Mesendoderm (in vitro differentiated cells): Measurements from ENCODE around the gene PPP1R7.

ENCODE experiments used
- DNase-seq: peaks from one replicate; pipeline ENCODE4 v3.0.0; 2013
- H2AK5ac ChIP-seq: 2 replicates; pipeline ENCODE4 v1.6.1; 2013; ENCODE audit warnings: low read length, inconsistent platforms
- H2BK120ac ChIP-seq: 2 replicates; pipeline ENCODE4 v1.6.1; 2013; ENCODE audit warnings: low read depth, mild to moderate bottlenecking, low read length, moderate library complexity, mixed read lengths
- H2BK15ac ChIP-seq: replicated peaks from 2 replicates; pipeline ENCODE4 v1.6.1; 2013; ENCODE audit warnings: low read depth, mild to moderate bottlenecking, moderate library complexity
- H2BK5ac ChIP-seq: 2 replicates; pipeline ENCODE4 v1.6.1; 2013; ENCODE audit warnings: low read length, inconsistent platforms
- H3K18ac ChIP-seq: 2 replicates; pipeline ENCODE4 v1.6.1; 2013; ENCODE audit warnings: mild to moderate bottlenecking, low read length, mixed read lengths
- H3K23ac ChIP-seq: one replicate; pipeline ENCODE4 v1.6.1; 2013; ENCODE audit warnings: low read length
- H3K27ac ChIP-seq: 2 replicates; pipeline ENCODE4 v1.5.1; 2013; ENCODE audit warnings: low read depth, mild to moderate bottlenecking, inconsistent platforms, low read length, moderate library complexity
- H3K27me3 ChIP-seq: 2 replicates; pipeline ENCODE4 v1.6.1; 2013; ENCODE audit warnings: low read length, control low read depth, mild to moderate bottlenecking, inconsistent platforms; ENCODE audit not compliant: insufficient read depth, poor library complexity
- H3K36me3 ChIP-seq: 2 replicates; pipeline ENCODE4 v1.6.1; 2013; ENCODE audit warnings: low read length, inconsistent platforms; ENCODE audit not compliant: control insufficient read depth, insufficient read depth
- H3K4ac ChIP-seq: one replicate; pipeline ENCODE4 v1.6.1; 2013; ENCODE audit warnings: low read depth, mild to moderate bottlenecking, low read length, moderate library complexity
- H3K4me1 ChIP-seq: 2 replicates; pipeline ENCODE4 v1.6.1; 2013; ENCODE audit warnings: low read depth, low read length, inconsistent platforms; ENCODE audit not compliant: control insufficient read depth
- H3K4me2 ChIP-seq: 2 replicates; pipeline ENCODE4 v1.6.1; 2013; ENCODE audit warnings: low read length
- H3K4me3 ChIP-seq: 2 replicates; pipeline ENCODE4 v1.5.1; 2013; ENCODE audit warnings: mild to moderate bottlenecking, low read length
- H3K56ac ChIP-seq: one replicate; pipeline ENCODE4 v1.6.1; 2013; ENCODE audit warnings: low read length
- H3K79me1 ChIP-seq: 2 replicates; pipeline ENCODE4 v1.6.1; 2013; ENCODE audit warnings: low read length, inconsistent platforms
- H3K79me2 ChIP-seq: 2 replicates; pipeline ENCODE4 v1.6.1; 2013; ENCODE audit warnings: mild to moderate bottlenecking, low read length; ENCODE audit not compliant: control insufficient read depth, insufficient read depth
- H3K9ac ChIP-seq: 2 replicates; pipeline ENCODE4 v1.6.1; 2013; ENCODE audit warnings: low read length, inconsistent platforms
- H4K5ac ChIP-seq: one replicate; pipeline ENCODE4 v1.6.1; 2013; ENCODE audit warnings: low read length
- H4K8ac ChIP-seq: one replicate; pipeline ENCODE4 v1.6.1; 2013; ENCODE audit warnings: low read depth, mild to moderate bottlenecking, control low read depth, low read length, moderate library complexity
- WGBS: extraction: QIAGEN DNeasy Blood & Tissue Kit; methylation state at CpG from one replicate; pipeline ENCODE4 v1.1.7; 2013; ENCODE audit warnings: low lambda C conversion rate, missing lambda C conversion rate; ENCODE audit not compliant: insufficient coverage; ENCODE audit errors: extremely low coverage; 5-methylcytosine and 5-hydroxymethylcytosine counted together

PPP1R7 gene

DNA sequence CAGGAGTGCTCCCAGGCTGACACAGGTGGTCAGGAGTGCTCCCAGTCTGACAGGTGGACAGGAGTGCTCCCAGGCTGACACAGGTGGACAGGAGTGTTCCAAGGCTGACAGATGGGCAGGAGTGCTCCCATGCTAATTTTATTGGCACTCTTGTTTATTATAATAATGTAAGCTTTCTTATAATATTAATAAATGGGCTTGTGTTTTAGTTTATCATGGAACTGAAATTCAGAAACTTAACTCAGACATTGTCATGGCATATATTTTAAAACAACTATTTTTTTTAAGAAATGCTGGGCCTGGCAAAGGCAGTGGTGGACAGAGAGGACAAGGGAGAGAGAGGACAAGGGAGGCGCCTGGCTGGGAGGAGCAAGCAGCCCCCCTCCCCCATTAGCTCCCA lies 56.9 kb downstream of the PPP1R7 start:
- Histone ChIP-seq H3K27me3 (no peaks in the 10 kb centered on the region), H3K56ac (no peak overlapping the region), H3K23ac (no peak overlapping the region), H2AK5ac (no peak overlapping the region), H3K4me3 (no peak overlapping the region), H2BK5ac (no peak overlapping the region), H2BK120ac (no peak overlapping the region), H4K5ac (no peak overlapping the region), H3K9ac (no peak overlapping the region), H4K8ac (no peak overlapping the region), H3K79me2 (no peaks in the 10 kb centered on the region), H3K79me1 (no peaks in the 10 kb centered on the region), H3K4me1 (no peaks in the 10 kb centered on the region), H3K27ac (no peak overlapping the region), H2BK15ac (no peak overlapping the region), H3K36me3 (no peaks in the 10 kb centered on the region), H3K4me2 (no peak overlapping the region), H3K18ac (no peak overlapping the region), H3K4ac (no peak overlapping the region)
- WGBS, result no CpG with 5 or more reads among the region's 1 CpG
- DNase-seq, result no peak

DNA sequence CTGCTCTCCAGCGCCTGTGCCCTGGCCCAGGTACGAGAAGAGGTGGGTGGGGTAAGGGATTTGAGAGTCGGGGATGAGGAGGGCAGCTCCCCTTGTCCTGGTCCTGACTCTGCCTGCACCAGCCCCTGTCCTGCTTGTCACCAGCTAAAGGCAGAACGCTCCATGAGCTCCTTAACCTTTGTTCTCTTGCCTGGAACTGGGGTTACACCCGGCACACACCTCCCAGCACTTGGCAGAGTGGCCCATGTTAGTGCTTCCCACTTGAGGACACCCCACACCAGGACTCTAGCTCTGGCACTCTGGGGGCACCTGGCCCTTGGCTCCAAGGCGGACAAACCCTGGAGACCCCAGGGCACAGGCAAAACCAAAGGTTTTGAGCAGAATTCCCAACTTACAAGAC lies 57.4 kb downstream of the PPP1R7 start:
- no peak for DNase-seq
- Histone ChIP-seq H3K23ac (no peak overlapping the region), H3K27ac (no peak overlapping the region), H3K27me3 (no peaks in the 10 kb centered on the region), H3K4me2 (no peak overlapping the region), H3K4me1 (no peaks in the 10 kb centered on the region), H3K56ac (no peak overlapping the region), H3K9ac (no peak overlapping the region), H4K8ac (no peak overlapping the region), H3K36me3 (no peaks in the 10 kb centered on the region), H2AK5ac (no peak overlapping the region), H2BK120ac (no peak overlapping the region), H3K18ac (no peak overlapping the region), H4K5ac (no peak overlapping the region), H3K79me1 (no peaks in the 10 kb centered on the region), H3K4me3 (no peak overlapping the region), H2BK5ac (no peak overlapping the region), H3K4ac (no peak overlapping the region), H3K79me2 (no peaks in the 10 kb centered on the region), H2BK15ac (no peak overlapping the region)
- no CpG with 5 or more reads among the region's 6 CpGs for WGBS

DNA sequence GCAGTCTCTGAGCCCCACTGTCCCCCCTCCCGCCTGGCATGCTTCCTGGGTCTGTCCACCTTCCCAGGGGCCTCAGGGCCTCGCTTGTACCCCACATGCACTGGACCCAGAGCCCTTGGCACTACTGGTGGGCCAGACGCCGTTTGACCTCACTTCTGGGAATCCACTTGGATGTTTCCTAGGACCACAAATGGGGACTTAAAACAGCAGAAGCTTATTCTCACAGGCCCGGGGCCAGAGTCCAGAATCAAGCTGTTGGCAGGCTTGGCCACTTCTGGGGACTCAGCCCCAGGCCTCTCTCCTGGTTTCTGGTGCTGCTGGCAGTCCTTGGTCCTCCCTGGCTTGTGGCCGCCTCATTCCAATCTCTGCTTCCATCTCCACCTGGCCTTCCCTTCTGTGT lies 57.8 kb downstream of the PPP1R7 start:
- Histone ChIP-seq H3K18ac (no peak overlapping the region), H2BK15ac (no peak overlapping the region), H3K4me3 (no peak overlapping the region), H3K27ac (no peak overlapping the region), H3K4me2 (no peak overlapping the region), H4K5ac (no peak overlapping the region), H4K8ac (no peak overlapping the region), H3K36me3 (no peaks in the 10 kb centered on the region), H3K79me2 (no peaks in the 10 kb centered on the region), H3K79me1 (no peaks in the 10 kb centered on the region), H3K56ac (no peak overlapping the region), H3K9ac (no peak overlapping the region), H3K4ac (no peak overlapping the region), H3K27me3 (no peaks in the 10 kb centered on the region), H2AK5ac (no peak overlapping the region), H2BK120ac (no peak overlapping the region), H2BK5ac (no peak overlapping the region), H3K23ac (no peak overlapping the region), H3K4me1 (no peaks in the 10 kb centered on the region)
- no peak for DNase-seq
- no CpG with 5 or more reads among the region's 6 CpGs for WGBS

DNA sequence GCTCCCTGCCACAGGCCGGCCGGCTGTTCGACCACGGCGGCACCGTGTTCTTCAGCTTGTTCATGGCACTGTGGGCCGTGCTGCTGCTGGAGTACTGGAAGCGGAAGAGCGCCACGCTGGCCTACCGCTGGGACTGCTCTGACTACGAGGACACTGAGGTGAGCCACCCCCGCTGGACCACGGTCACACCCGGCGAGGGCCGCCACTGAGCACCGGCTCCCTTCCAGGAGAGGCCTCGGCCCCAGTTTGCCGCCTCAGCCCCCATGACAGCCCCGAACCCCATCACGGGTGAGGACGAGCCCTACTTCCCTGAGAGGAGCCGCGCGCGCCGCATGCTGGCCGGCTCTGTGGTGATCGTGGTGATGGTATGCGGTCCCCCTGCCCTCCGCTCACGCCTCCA lies 59.0 kb downstream of the PPP1R7 start:
- no peak overlapping the region for H2AK5ac ChIP-seq
- no peak for DNase-seq
- H3K36me3 ChIP-seq, result no peaks in the 10 kb centered on the region
- H3K27me3 ChIP-seq, result no peaks in the 10 kb centered on the region
- H3K4me1 ChIP-seq, result no peaks in the 10 kb centered on the region
- no peak overlapping the region for H3K23ac ChIP-seq
- H4K8ac ChIP-seq, result no peak overlapping the region
- H3K79me2 ChIP-seq, result no peaks in the 10 kb centered on the region
- no peak overlapping the region for H3K4me3 ChIP-seq
- no peak overlapping the region for H3K18ac ChIP-seq
- no peak overlapping the region for H3K56ac ChIP-seq
- WGBS, result no CpG with 5 or more reads among the region's 33 CpGs
- H2BK120ac ChIP-seq, result no peak overlapping the region
- no peak overlapping the region for H3K9ac ChIP-seq
- no peak overlapping the region for H3K4ac ChIP-seq
- H3K79me1 ChIP-seq, result no peaks in the 10 kb centered on the region
- H3K27ac ChIP-seq, result no peak overlapping the region
- H3K4me2 ChIP-seq, result no peak overlapping the region
- no peak overlapping the region for H4K5ac ChIP-seq
- no peak overlapping the region for H2BK5ac ChIP-seq
- H2BK15ac ChIP-seq, result no peak overlapping the region

DNA sequence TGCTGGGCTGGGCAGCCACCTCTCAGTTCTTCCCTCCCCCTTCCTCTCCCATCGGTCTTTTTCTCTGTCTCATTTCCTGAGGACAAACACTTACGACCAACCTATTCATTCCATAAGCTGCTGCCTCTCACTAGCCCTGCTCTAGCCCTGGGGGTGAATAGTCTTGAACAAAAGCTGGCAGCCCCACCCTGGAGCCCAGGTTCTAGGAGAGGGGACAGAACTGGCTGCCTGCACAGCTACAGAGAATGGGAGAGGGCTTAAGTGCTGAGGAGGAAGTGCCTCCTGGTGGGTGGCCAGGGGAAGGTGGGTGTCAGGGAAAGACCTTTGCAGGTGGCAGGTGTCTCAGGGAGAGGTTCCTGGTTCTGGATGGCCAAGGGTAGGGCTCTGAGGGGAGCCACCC lies 61.0 kb downstream of the PPP1R7 start:
- H3K18ac ChIP-seq, result no peak overlapping the region
- no CpG with 5 or more reads among the region's 2 CpGs for whole genome bisulfite sequencing
- no peak overlapping the region for H2BK120ac ChIP-seq
- H4K8ac ChIP-seq, result no peak overlapping the region
- H3K56ac ChIP-seq, result no peak overlapping the region
- H2BK5ac ChIP-seq, result no peak overlapping the region
- no peak overlapping the region for H4K5ac ChIP-seq
- DNase-seq, result peak; percentile 53
- no peak overlapping the region for H2AK5ac ChIP-seq
- no peaks in the 10 kb centered on the region for H3K79me2 ChIP-seq
- no peak overlapping the region for H3K9ac ChIP-seq
- H3K27ac ChIP-seq, result no peak overlapping the region
- H3K27me3 ChIP-seq, result no peaks in the 10 kb centered on the region
- H3K23ac ChIP-seq, result no peak overlapping the region
- H3K4ac ChIP-seq, result no peak overlapping the region
- no peaks in the 10 kb centered on the region for H3K79me1 ChIP-seq
- H3K4me3 ChIP-seq, result no peak overlapping the region
- H3K4me1 ChIP-seq, result no peaks in the 10 kb centered on the region
- H3K36me3 ChIP-seq, result no peaks in the 10 kb centered on the region
- no peak overlapping the region for H3K4me2 ChIP-seq
- no peak overlapping the region for H2BK15ac ChIP-seq

DNA sequence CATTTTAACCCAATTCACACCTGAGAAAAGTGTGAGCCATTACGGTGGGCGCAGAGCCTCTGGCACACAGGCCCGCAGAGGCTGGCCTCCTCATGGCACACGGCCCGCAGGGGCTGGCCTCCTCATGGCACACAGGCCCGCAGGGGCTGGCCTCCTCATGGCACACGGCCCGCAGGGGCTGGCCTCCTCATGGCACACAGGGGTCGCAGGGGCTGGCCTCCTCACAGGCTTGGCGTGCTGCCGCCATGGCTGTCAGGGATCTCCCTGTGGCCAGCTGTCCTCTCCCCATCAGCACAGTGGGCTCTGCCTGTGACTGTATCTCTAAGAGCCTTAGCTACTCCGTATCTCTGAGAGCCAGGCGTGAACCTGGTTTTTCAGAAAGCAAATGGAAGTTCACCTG lies 62.8 kb downstream of the PPP1R7 start:
- Histone ChIP-seq H2BK120ac (no peak overlapping the region), H3K36me3 (no peaks in the 10 kb centered on the region), H2BK5ac (no peak overlapping the region), H3K4ac (no peak overlapping the region), H3K18ac (no peak overlapping the region), H3K4me3 (no peak overlapping the region), H3K27me3 (no peaks in the 10 kb centered on the region), H3K9ac (no peak overlapping the region), H3K79me1 (no peaks in the 10 kb centered on the region), H2BK15ac (no peak overlapping the region), H4K5ac (no peak overlapping the region), H3K56ac (no peak overlapping the region), H3K4me2 (no peak overlapping the region), H2AK5ac (no peak overlapping the region), H3K79me2 (no peaks in the 10 kb centered on the region), H4K8ac (no peak overlapping the region), H3K27ac (no peak overlapping the region), H3K23ac (no peak overlapping the region), H3K4me1 (peaks cover 2% of the 10 kb centered on the region)
- no peak for DNase-seq
- no CpG with 5 or more reads among the region's 13 CpGs for WGBS
